HG03045 (cell line): ENCODE data around the gene RAPGEF5.

Experiments used
- ATAC-seq: cut with Tn5 transposase; IDR thresholded peaks from one replicate; pipeline ENCODE4 v1.9.1; 2021; ENCODE audit warnings: mild to moderate bottlenecking, moderate library complexity; ENCODE audit not compliant: unreplicated experiment

The RAPGEF5 gene

DNA sequence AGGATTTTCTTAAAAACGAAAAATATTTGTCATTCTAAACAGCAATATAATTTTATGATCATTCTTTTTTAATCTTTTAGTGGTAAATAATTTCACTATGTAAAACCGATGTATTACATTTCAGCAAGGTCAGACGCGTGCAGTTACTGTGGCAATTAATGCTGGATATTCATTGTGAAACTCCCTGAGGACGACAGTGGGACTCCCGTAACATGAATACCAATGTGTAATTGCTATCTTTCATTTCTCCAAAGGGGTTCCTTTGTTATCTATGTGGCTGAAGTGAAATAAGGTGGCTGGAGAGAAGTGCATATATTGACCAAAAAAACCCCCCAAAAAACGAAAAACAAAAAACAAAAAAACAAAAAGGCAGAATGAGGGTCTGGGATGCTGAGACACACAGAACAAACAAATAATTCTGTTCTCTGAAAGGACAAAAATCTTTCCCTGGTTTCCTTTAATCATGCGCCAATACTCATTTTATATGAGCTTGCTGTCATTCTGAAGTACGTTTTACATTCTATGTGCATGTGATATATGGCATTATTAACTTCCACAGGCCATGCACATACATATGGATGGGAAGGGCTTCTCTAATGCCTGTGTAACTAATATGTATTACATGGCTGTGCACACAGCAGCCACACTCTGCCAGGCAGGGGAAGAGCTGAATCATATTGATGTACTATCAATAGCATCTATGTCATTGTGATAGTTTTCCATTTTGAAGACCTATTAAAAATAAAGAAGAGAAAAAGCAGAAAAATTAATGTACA lies 161.4 kb downstream of the RAPGEF5 start:
- no peak for ATAC-seq

DNA sequence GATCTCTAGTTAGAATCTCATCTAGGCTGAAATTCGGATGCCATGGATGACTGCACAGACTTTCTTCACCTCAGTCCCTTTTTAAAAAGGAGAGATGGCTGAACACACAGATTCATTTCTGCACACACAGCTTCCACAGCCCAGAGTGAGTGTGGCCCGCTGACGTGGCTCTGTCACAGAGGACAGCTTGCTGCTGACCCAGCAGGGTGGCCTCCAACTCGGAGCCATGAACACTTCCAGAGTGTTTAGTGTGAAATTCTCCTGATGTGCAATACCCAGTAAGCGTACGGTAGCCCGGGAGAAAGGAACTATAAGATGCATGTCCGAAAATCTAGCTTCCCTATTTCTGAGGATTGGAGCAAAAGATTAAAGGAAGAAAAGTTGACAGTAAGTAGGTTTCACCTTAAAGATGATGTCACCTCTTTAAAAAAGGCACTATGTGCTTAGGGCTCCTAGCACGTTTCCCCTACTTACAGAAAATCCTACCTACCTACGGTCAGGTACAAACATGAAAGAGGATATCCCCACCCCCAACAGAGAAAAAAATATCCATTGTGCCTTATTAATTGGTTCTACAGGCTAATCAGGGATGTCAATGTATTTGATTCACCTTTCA lies 162.2 kb downstream of the RAPGEF5 start:
- ATAC-seq: no peak

DNA sequence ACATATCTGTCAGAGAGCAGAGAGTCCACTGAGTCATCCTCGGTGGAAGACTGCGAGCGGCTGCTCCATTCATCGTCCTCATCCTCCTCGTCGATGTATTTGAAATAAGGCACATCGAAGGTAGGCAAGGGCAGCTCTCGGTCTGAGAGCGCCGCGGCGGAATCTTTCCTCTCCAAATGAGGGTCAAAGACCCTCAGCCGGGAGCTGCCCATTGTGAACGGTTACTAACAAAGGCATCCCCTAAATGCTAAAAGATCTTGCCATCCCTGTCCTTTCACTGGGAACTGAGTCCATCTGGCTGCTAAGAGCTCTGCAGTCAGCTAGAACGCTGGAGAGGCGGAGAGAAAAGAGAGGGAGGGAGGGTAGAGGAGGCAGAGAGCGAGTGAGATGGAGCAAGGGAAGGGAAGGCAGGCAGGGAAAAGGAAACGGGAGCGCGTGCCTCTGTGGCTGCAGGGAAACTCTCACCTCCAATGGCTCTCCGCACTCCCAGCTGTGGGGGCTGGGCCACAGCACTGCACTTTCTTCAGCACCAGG lies 163.4 kb downstream of the RAPGEF5 start:
- ATAC-seq: no peak

DNA sequence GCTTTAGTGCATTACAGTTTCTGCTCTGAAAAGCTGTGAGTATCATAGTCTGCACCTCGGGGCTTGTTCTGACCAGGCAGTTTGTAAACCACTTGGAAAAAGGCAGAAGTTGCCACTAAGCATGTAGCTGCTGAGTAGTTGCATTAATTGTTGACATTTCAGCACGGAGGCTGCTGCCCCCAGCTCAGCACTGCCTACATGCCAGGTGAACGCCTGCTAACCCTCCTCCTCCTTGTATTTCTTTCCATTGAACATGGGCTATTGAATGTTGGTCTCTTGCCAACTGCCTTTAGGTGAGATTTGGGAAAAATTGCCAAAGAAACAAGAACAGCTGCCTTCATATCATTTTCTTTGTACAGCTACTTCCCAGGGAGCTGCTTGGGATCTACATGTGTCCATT lies 164.2 kb downstream of the RAPGEF5 start:
- ATAC-seq: no peak

DNA sequence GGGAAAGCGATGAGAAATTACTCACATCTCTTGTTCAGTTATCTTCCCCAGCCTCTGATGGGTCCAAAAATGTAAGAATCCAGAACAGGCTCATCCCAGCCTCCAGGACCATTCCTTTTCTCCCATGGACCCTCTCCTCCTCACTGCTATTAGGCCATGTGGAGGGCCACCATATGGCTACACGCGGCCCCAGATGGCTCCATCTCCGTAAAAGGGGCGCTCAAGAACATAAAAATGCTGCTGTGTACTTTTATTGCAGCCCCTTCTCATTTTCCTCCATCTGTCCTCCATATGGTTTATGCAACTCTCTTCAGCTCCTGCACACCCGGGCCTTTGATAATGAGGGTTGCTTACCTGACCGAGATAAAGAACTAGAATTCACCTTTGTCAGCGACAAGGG lies 166.2 kb downstream of the RAPGEF5 start:
- no peak for ATAC-seq

DNA sequence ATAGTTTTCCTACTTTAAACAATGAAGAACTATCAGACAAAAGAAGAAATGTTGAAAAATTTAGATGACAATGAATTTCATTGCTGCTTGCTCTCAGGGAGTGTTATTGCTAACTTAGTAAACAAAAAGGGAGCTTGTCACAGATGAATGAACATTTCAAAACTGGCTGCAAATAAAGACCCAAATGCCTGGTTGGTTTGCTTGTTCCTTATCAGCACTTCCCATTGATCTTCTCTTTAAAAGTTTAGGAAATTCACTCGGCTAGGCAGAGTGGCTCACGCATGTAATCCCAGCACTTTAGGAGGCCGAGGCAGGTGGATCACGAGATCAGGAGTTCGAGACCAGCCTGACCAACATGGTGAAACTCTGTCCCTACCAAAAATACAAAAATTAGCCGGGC lies 167.2 kb downstream of the RAPGEF5 start:
- ATAC-seq: no peak

DNA sequence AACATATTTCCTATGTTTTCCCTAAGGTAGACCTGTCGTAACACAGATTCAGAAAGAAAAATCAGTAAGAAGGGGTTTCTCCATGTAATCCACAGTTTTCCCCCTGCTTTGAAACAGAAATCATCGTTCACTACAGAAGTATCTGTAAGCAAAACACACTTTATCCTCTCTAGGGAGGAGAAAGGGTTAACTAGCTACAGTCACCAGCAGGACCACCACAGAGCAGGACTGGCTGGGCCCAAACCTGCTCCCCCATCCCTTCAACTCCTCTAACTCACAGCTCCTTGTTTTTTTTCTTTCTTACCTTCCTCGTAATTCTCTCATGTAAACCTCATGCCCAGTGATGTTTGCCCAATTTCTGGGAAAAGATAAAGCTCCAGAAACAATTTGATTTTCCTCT lies 167.7 kb downstream of the RAPGEF5 start:
- no peak for ATAC-seq

DNA sequence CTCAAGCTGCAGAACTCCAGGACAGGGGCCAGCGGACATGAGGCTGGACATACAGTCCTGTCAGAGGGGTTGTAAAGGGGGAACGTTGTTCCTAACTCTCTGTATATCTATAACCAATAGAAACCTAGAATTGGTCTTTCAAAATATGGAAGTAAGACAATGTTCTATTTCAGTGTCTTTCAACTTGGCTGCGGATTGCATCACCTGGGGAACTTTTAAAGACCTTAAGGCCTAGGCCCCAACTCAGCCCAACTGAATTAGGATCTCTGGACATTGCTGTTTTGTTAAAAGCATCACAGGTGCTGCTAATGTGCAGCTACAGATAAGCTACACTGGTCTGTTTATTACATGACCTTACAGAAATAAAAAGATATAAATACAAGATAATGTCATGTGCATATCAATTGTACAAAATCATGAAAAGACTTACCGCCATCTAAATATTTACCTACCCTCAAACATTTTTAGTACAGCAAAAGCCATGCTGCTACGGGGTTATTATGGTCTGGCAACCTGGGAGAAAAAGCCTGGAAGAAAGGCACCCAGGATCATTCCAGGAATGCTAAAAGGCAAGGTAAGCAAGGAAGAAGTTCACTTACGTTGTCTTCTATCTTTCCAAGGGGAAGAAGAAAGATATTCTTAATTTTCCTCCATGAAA lies 169.1 kb downstream of the RAPGEF5 start:
- ATAC-seq: no peak

DNA sequence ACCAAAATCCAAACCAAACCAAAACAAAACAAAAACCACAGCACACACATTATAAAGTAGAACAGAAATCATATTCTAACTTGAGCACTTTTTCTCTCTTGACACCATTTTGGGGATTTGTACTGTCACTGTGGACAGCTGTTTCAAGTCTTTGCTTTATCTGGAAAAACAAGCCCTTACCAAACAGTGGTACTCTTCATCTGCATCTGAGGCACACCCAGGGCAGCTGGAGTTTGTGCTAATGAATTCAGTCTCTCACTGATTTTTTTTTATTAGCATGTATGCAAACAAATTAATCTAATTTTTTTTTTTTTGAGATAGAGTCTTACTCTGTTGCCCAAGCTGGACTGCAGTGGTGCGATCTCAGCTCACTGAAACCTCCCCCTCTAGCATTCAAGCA lies 171.4 kb downstream of the RAPGEF5 start:
- no peak for ATAC-seq

DNA sequence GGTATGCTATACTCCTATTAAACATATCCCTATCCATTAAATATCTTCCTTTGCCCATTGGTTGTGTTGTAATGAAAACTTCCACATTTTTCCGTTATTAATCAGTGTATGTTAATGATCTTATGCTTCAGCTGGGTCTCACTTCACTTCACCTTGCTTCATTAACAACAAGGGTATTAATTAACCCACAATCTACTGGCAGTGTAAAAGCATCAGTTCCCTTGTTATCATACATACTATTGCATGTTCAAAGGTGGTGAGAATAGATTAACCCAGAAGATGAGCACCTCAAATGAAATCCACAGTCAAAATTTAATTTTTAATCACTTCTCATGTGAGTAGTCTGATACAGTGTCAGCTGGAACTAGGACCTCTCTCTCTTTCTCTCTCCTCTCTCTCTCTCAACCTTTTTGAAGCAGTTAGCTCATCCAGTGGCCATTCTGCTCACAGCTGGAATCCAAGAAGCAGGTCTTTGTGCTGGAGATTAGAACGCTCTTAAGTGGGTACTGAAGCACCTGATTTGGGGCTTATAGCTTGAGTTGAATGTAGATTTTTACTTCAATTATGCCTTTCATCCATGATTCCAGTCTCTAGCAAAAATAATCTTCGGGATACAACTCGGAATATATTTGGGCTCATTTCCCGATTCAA lies 172.3 kb downstream of the RAPGEF5 start:
- no peak for ATAC-seq

DNA sequence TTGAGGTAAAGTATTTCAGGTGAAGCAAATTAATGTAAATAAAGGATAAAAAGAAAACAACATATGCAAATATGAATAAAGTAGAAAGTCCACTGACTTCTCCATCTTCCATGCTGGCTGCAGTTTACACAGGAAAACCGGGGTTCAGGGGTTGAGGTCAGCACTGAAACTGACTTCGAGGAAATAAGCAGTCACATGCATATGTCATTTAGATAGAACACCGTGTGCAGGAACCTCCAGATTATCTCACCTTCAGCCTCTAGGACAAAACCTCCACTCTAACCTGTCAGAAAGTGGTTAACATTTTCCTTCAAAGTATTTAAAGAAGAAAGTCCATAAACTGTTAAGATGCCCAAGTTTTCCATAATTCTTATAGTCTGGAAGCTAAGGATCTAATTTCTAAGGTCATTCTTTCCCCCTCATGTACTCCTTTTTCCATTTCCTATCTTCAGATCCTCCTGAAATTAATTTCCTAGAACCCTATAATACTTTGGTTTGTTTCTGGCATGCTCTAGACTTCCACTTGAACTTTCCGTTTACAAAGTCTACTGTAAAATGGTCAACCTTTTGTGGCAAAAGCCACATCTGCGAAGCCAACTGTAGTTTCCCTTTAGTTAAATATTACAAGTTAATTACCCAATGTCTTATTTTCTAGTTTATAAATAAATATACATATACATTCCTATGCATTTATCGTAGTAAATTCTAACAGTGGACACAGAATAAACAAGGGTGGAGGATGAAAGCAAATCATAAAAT lies 173.3 kb downstream of the RAPGEF5 start:
- ATAC-seq: no peak

DNA sequence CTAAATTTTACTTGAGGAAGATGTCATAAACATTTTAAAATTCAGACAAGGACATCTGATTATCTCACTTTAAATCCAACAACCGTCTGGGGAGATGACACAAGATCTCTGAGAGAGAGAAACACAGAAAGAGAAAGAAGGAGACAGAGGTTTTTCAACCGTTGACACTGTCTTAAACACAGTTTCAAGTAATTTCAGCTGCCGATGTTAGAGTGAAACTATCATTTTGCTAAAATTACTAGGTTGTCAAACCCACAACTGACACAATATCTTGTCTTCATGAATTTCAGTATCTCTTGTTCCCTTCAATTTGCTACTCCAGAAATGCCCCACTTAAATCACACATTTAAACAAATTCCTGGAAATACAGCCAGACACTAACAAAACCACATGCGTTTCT lies 174.8 kb downstream of the RAPGEF5 start:
- no peak for ATAC-seq

DNA sequence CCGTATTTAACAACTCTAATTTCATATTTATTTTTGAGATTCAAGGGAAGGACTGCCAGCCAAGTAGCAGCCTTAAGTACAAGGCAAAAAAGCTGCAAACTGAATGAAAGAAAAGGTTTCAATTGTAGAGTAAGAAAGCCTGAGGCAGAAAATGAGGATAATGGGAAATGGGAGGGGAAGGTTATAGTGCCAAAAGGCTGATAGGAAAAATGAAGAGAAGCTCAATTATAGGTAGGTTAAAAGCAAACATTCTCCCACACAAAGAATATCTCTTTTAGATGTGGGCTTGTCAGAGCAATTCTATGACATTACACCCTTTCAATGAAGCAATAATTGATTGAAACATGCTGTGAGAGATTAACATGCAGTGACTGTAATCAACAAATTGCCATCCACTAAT lies 175.3 kb downstream of the RAPGEF5 start:
- ATAC-seq: no peak

DNA sequence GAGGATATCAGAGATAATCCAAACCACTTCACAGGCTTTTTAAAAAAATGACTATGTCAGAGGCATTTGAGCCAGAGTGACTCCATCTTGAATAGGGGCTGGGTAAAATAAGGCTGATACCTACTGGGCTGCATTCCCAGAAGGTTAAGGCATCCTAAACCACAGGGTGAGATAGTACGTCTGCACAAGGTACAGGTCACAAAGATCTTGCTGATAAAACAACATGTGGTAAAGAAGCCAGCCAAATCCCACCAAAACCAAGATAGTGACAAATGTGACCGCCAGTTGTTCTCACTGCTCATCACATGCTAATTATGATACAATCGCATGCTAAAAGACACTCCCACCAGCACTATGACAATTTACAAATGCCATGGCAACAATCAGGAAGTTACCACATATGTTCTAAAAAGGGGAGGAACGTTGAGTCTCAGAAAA lies 177.5 kb downstream of the RAPGEF5 start:
- ATAC-seq: no peak

DNA sequence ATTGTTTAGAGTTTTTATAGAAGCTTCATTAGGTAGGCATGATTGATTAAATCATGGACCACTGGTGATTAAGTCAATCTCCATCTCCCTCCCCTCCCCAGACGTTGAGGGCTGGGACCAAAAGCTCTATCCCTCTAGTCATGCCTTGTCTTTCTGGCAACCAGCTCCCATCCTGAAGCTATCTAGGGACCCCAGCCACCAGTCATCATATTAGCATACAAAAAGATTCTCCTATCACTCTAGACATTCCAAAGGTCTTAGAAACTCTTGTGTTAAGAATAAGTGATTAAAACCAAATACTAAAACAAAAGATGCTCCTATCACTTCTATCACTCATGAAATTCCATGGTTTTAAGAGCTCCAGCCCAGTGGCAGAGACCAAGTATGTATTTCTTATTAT lies 178.2 kb downstream of the RAPGEF5 start:
- no peak for ATAC-seq

DNA sequence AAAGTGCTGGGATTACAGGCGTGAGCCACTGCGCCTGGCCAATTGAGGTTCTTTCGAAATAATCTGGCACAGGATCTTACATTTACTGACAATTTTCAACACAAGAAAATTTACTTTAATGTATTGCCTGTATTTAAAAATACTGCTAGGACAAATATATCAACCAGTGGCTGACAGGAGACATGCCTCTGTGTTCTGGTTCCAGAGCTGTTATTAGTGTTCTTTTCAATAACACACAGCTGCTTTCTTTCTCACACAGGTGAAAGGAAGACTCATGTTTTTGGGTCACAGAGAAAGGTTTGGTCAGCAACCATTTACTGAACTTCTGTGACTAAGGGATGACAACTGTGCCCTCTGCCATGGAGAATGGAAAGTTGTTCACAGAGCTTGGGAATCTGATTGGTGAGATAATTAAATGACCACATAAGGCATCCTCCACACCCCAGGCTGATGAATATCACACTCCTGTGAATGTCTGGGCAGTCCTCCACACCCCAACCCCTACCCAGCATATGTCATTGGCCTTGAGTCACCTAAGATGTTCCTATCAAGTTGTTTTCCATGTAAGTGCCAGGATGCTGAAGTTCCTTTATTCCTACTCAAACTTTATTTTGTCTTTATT lies 180.1 kb downstream of the RAPGEF5 start:
- ATAC-seq: no peak

DNA sequence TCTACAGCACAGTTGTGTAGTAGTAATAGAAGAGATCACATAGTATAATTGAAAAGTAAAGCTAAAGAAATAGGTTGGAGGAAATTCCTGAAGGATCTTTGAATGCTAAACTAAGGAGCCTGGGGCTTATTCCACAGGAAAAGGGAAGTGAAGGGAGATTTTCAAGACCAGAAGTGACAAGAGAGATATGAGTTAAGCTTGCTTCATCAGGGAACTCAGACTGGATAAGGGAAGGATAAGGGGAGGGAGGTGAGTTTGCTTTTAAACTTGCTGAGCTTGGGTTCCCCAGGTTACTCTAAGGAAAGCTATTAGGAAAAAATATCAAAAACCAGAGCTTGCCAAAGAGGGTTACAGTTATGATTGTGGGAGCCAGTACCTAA lies 182.4 kb downstream of the RAPGEF5 start:
- ATAC-seq: no peak

DNA sequence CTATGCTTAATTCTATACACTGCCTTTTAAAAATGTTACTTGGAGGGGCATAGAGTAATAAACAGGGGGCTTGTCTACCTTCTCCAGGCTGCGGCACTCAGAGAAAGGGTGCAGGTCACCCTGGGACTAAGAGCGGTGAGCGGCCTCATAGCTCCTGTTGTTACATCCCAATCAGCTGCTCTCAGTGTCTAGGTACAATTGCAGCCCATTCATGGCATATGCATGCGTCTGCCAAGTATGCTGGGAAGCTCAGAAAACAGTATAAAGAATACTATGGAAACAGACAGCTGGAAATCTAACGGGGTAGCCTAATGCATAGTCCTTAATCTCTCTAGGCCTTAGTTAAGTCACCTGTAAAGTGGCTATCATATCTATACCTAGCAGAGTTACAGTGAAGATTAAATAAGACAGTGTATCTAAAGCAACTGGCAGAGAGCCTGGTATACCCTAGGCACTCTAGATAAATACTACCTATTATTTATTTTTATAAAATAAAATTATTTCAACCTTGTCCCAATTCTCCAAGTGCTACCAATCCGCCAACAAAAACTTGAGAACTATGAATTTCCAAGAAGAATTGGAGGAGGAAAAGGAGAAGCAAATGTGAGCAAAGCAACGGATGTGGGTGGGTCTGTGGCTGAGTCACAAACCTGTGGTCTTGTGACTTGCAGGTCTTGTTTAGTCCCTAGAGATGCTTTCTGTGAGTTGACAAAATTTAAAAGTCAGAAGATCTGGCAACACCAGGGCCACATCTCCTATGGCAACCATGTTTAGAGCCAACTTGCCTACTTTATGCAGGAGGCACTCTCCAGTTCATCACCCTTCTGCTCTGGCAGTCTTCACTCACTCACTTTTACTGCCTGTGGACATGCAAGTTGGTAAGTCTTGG lies 183.0 kb downstream of the RAPGEF5 start:
- peak; percentile 62 for ATAC-seq

DNA sequence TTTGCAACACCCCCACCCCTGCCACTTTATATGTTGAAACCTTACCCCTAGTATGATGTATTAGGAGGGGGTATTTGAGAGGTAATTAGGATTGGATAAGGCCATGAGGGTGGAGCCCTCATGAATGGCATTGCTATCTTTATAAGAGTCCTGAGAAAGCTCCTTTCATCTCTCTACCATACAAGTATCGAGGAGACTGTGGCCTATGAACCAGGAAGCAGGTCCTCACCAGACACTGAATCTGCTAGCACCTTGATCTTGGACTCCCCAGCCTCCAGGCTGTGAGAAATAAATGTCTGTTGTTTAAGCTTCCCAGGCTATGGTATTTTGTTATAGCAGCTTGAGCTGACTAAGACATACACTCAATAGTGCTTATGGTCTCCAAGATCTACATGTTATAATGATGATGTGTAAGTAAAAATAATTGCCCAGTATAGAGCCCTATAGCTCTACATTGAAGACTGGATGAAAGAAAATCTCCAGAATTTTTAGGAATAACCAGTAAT lies 188.8 kb downstream of the RAPGEF5 start:
- ATAC-seq: no peak
